Gastroesophageal sphincter (tissue), 3 donors: ENCODE measurements around the gene LMNA.

Experiments used
- CTCF ChIP-seq, 4 experiments: fragments of 200-600 bp in 2 of 4; fragments of 450-650 bp in 2 of 4; sonication (generic) in 1 of 4; IDR thresholded peaks; one replicate each; pipeline ENCODE4 v1.5.1; 2017 to 2019; ENCODE audit warnings: antibody characterized with exemption in 4 of 4, mild to moderate bottlenecking in 2 of 4, moderate library complexity in 2 of 4
- EP300 ChIP-seq: sonication (generic); formaldehyde crosslinking; IDR thresholded peaks from one replicate; pipeline ENCODE4 v1.6.1; 2017; ENCODE audit warnings: antibody characterized with exemption, mild to moderate bottlenecking
- POLR2A ChIP-seq, 2 donors: fragments of 450-650 bp; IDR thresholded peaks; one replicate each; pipeline ENCODE4 v1.6.1; 2017; ENCODE audit warnings: antibody characterized with exemption in 2 of 2, mild to moderate bottlenecking in 2 of 2, moderate library complexity in 1 of 2
- POLR2AphosphoS5 ChIP-seq: sonication (generic); formaldehyde crosslinking; IDR thresholded peaks from one replicate; pipeline ENCODE4 v1.6.1; 2017; ENCODE audit warnings: antibody characterized with exemption

DNA sequence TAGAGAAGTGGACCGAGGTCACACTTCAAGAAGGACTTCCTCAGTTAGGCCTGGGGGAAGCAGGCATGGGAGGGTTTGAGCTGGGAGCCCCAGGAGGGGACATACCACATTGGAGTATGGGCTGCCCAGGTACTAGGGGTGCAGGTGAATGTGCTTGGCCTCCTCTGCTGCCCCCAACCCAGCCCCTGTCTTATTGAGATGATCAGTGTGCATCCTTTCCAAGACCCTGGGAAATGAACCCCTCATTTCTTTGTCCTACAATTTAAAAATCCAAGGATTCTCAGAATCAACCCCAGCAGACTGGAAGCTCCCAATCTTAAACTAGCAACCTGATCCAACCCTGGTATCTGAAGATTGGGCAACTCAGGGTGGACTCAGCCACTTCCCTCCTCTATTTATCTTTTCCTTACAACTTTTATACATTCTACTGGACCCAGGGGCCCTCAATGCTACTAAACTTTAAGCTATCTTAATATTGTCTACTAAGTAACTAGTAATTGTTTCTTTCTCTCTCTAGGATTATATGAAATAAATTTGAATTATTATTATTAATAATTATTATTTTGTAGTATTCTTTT, 41.3 kb upstream of the LMNA start:
- no peak for TF ChIP-seq POLR2A (IDR thresholded peaks at IDR 0.05)
- no peak for TF ChIP-seq CTCF (IDR thresholded peaks at IDR 0.05)
- no peak for TF ChIP-seq POLR2AphosphoS5
- TF ChIP-seq EP300 = no peak
